ENCODE results near the gene MTUS2. TPM values are rescaled to one million over a fixed set of nuclear protein-coding genes. Genes with fewer than 3 reads are reported as not detected.

MTUS2 gene
- total RNA-seq: 3.3 TPM

DNA sequence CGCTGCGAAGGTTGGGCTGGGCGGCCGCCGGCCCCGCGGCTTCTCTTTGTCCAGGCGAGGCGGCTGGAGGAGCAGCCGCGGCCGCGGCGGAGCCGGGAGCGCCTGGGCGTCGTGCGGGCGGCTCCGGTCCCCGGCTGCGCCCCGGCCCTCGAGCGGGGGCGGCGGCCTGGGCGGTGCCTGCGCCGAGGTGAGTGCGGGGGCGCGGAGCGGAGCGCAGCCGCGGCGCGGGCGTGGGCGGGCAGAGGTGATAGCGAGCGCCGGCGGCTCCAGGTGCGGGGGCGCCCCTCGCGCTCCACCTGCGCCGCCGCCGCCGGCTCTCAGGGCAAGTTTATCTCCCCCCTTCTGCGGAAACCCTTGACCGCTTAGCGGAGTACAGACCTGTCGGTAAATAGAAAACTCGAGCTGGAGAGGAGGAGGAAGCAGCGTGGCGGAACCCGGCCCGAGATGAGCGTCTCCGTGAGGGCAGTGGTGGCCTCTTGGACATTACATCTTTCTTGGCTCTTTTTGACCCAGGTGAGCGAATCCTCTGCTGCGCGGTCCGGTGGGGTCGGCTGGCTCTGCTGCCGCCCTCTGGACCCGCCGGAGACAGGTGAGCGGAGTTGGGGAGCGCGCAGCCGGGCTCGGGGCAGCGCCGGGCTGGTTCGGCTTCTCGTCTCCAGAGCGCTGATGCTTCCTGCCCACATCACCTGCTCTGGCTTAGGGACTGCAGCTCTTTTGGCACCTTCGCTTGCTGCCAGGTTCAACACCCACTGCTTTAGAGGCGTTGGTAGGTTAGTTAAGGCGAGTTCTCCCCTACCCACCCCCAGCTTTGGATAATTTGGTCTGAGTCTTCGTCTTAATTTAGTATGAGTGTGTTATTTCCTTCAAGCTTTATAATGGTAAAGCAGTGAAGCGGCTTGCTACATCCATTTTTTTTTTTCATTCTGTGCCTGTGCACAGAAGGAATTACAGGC, at the start of gene MTUS2:
MTUS2 (plus strand) TSS at position 241 of the 953 bp plus-strand sequence.

Small RNA genes within 50 kb of the gene (small RNA-seq; reads per million reads assigned to genes)
- gene AL359741.1 (ENCODE audit: low replicate concordance): not detected

Other genes starting within 250 kb of the MTUS2 start
- 36.2 TPM for gene POMP, start 161.2 kb upstream of the MTUS2 start, total RNA-seq
- gene SLC46A3, start 101.4 kb upstream of the MTUS2 start, total RNA-seq: 2.7 TPM